ENCODE data around the gene ELOA. TPM values are rescaled to one million over a fixed set of nuclear protein-coding genes. Genes with fewer than 3 reads are reported as not detected.

Gene ELOA
- total and polyA plus RNA-seq, 2 of the 13 experiments (the other 11 are each of a cell fraction or from before 2014, with no cell fraction given), result 14.2 to 28.5 TPM

- TF ChIP-seq FOSL2 (CRISPR knock-in tag; IDR thresholded peaks at IDR 0.05) (0 out of 2 replicates have a peak, but pooled peaks have one; percentile 12), SAFB2 (CRISPR knock-in tag; IDR thresholded peaks at IDR 0.05; ENCODE audit: borderline replicate concordance, low read depth) (0 out of 2 replicates have a peak, but pooled peaks have one; percentile 30), ATF2 (CRISPR knock-in tag; IDR thresholded peaks at IDR 0.05) (no peak; the same call in 1 of the 2 replicates), ERF (CRISPR knock-in tag; IDR thresholded peaks at IDR 0.05) (0 out of 2 replicates have a peak, but pooled peaks have one; percentile 21), ZFAT (CRISPR knock-in tag; conservative IDR thresholded peaks at IDR 0.05) (no peak), SETDB1 (CRISPR knock-in tag; IDR thresholded peaks at IDR 0.05; ENCODE audit: borderline replicate concordance) (no peak), SOX5 (CRISPR knock-in tag; IDR thresholded peaks at IDR 0.05; ENCODE audit: borderline replicate concordance) (peak; percentile 16; the same call in 1 of the 2 replicates), RAD21 (CRISPR knock-in tag; IDR thresholded peaks at IDR 0.05) (peak; percentile 23; the same call in 1 of the 2 replicates), MXI1 (IDR thresholded peaks at IDR 0.05; ENCODE audit: borderline replicate concordance, low read depth, low read length) (peak; percentile 49; the same call in 2 of the 3 replicates), ATM (IDR thresholded peaks at IDR 0.05; ENCODE audit: borderline replicate concordance) (no peak), ZNF234 (CRISPR knock-in tag; conservative IDR thresholded peaks at IDR 0.05) (no peak), UBTF (CRISPR knock-in tag; IDR thresholded peaks at IDR 0.05) (peak; percentile 93), FOSL1 (CRISPR knock-in tag; IDR thresholded peaks at IDR 0.05; ENCODE audit: borderline replicate concordance) (no peak), ZMYM3 (CRISPR knock-in tag; IDR thresholded peaks at IDR 0.05) (no peak), ZNF205 (CRISPR knock-in tag; IDR thresholded peaks at IDR 0.05) (peak; percentile 70; the same call in 1 of the 2 replicates)
- TF ChIP-seq, protein P1, sequence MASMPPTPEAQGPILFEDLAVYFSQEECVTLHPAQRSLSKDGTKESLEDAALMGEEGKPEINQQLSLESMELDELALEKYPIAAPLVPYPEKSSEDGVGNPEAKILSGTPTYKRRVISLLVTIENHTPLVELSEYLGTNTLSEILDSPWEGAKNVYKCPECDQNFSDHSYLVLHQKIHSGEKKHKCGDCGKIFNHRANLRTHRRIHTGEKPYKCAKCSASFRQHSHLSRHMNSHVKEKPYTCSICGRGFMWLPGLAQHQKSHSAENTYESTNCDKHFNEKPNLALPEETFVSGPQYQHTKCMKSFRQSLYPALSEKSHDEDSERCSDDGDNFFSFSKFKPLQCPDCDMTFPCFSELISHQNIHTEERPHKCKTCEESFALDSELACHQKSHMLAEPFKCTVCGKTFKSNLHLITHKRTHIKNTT (CRISPR knock-in tag; IDR thresholded peaks at IDR 0.05), result no peak
- TF ChIP-seq, protein P2, sequence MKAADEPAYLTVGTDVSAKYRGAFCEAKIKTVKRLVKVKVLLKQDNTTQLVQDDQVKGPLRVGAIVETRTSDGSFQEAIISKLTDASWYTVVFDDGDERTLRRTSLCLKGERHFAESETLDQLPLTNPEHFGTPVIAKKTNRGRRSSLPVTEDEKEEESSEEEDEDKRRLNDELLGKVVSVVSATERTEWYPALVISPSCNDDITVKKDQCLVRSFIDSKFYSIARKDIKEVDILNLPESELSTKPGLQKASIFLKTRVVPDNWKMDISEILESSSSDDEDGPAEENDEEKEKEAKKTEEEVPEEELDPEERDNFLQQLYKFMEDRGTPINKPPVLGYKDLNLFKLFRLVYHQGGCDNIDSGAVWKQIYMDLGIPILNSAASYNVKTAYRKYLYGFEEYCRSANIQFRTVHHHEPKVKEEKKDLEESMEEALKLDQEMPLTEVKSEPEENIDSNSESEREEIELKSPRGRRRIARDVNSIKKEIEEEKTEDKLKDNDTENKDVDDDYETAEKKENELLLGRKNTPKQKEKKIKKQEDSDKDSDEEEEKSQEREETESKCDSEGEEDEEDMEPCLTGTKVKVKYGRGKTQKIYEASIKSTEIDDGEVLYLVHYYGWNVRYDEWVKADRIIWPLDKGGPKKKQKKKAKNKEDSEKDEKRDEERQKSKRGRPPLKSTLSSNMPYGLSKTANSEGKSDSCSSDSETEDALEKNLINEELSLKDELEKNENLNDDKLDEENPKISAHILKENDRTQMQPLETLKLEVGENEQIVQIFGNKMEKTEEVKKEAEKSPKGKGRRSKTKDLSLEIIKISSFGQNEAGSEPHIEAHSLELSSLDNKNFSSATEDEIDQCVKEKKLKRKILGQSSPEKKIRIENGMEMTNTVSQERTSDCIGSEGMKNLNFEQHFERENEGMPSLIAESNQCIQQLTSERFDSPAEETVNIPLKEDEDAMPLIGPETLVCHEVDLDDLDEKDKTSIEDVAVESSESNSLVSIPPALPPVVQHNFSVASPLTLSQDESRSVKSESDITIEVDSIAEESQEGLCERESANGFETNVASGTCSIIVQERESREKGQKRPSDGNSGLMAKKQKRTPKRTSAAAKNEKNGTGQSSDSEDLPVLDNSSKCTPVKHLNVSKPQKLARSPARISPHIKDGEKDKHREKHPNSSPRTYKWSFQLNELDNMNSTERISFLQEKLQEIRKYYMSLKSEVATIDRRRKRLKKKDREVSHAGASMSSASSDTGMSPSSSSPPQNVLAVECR (CRISPR knock-in tag; IDR thresholded peaks at IDR 0.05; ENCODE audit: borderline replicate concordance), result peak; percentile 94
- TF ChIP-seq, protein P3, sequence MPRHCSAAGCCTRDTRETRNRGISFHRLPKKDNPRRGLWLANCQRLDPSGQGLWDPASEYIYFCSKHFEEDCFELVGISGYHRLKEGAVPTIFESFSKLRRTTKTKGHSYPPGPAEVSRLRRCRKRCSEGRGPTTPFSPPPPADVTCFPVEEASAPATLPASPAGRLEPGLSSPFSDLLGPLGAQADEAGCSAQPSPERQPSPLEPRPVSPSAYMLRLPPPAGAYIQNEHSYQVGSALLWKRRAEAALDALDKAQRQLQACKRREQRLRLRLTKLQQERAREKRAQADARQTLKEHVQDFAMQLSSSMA (CRISPR knock-in tag; IDR thresholded peaks at IDR 0.05), result 0 out of 2 replicates have a peak, but pooled peaks have one; percentile 66
These were observed at the start of gene ELOA (continued) for GRCh38 chr1:23743287-23744152.
